ENCODE data around the gene GNG14. TPM values are rescaled to one million over a fixed set of nuclear protein-coding genes. Genes with fewer than 3 reads are reported as not detected.

The GNG14 gene
- total and polyA plus RNA-seq, 12 donors: not detected

DNA sequence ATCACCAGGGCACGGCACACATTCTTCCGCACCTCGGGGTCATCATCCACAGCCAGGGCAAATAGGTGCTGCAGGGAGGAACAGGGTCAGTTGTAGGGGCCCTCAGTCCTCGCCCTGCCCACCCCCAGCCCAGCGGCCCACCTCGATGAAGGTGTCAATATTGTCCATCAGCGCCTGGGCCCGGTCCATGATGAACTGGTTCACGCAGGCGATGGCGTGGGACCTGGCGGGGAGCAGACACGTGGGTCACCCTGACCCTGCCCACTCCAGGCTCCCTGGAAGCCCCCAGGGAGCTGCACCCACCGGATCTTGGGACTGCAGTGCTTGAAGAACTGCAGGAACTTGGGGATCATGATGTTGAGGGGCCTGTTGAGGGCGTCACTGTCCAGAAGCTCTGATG, 27.3 kb downstream of the GNG14 start:
- H3K9me3 ChIP-seq (replicated peaks in 1 of 3): no peaks in the 10 kb centered on the region
- H3K36me3 ChIP-seq (replicated peaks in 1 of 2): peaks cover 0 to 81% of the 10 kb centered on the region in 2 donors
- H3K4me1 ChIP-seq (replicated peaks in 1 of 2): peaks cover 0 to 3% of the 10 kb centered on the region in 2 donors
- intact Hi-C loops (cut with DNase I): loop anchor here in 1 of 2 donors (5.0 kb wide), 1 partner anchor 37 kb away; the partner anchor contains the start of gene BEST2
- TF ChIP-seq, protein P1, sequence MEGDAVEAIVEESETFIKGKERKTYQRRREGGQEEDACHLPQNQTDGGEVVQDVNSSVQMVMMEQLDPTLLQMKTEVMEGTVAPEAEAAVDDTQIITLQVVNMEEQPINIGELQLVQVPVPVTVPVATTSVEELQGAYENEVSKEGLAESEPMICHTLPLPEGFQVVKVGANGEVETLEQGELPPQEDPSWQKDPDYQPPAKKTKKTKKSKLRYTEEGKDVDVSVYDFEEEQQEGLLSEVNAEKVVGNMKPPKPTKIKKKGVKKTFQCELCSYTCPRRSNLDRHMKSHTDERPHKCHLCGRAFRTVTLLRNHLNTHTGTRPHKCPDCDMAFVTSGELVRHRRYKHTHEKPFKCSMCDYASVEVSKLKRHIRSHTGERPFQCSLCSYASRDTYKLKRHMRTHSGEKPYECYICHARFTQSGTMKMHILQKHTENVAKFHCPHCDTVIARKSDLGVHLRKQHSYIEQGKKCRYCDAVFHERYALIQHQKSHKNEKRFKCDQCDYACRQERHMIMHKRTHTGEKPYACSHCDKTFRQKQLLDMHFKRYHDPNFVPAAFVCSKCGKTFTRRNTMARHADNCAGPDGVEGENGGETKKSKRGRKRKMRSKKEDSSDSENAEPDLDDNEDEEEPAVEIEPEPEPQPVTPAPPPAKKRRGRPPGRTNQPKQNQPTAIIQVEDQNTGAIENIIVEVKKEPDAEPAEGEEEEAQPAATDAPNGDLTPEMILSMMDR (IDR thresholded peaks at IDR 0.05): no peak
- no peak for TF ChIP-seq POLR2A (IDR thresholded peaks at IDR 0.05)
- H3K4me3 ChIP-seq: no peak overlapping the region
- H3K27ac ChIP-seq: no peak overlapping the region
- no peak for DNase-seq
- no peaks in the 10 kb centered on the region for H3K27me3 ChIP-seq
- 87 to 95% (median 90%) methylated on average over 12 to 15 of the region's 15 CpGs; no CpG with 5 or more reads in 1 of the 4 donors for whole genome bisulfite sequencing, 4 donors

DNA sequence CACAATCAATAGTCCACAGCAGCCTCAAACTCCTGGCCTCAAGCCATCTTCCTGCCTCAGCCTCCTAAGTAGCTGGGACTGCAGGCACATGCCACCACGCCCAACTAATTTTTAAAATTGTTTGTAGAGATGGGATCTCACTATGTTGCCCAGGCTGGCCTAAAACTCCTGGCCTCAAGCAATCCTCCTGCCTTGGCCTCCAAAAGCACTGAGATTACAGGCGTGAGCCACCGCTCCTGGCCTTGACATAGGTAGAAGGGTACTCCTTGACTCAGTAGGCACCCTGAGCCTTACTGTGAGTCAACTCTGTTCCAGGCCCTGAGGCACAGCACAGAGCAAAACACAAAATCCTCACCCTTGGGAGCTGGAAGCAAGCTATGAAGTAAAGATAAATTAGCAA, 28.1 kb downstream of the GNG14 start:
- DNase-seq: no peak
- Histone ChIP-seq H3K4me3 (no peak overlapping the region), H3K4me1 (replicated peaks in 1 of 2) (peaks cover 8 to 11% of the 10 kb centered on the region in 2 donors), H3K36me3 (replicated peaks in 1 of 2) (peaks cover 0 to 73% of the 10 kb centered on the region in 2 donors), H3K9me3 (replicated peaks in 1 of 3) (no peaks in the 10 kb centered on the region), H3K27me3 (no peaks in the 10 kb centered on the region), H3K27ac (no peak overlapping the region)
- intact Hi-C loops (cut with DNase I): loop anchor here in 1 of 2 donors (5.0 kb wide), 1 partner anchor 36 kb away; the partner anchor contains the start of gene BEST2
- TF ChIP-seq, protein P1 (IDR thresholded peaks at IDR 0.05): no peak
- TF ChIP-seq POLR2A (IDR thresholded peaks at IDR 0.05): no peak
- WGBS, 4 donors: 58 to 77% (median 70%) methylated on average over 3 of the region's 3 CpGs

DNA sequence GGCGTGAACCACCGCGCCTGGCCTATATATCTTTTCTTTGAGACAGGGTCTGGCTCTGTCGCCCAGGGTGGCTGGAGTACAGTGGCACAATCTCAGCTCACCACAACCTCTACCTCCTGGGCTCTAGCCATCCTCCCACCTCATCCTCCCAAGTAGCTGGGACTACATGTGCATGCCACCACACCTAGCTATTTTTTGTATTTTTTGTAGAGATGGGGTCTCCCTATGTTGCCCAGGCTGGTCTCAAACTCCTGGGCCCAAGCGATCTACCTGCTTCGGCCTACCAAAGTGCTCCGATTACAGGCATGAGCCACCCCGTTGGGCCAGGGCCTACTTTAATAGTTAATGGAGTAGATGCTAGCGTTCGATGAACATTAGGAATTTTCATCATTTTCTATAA, 32.5 kb downstream of the GNG14 start:
- 74 to 83% (median 79%) methylated on average over 10 of the region's 10 CpGs for WGBS, 4 donors
- TF ChIP-seq, protein P1 (IDR thresholded peaks at IDR 0.05): no peak
- no peak for TF ChIP-seq POLR2A (IDR thresholded peaks at IDR 0.05)
- DNase-seq: no peak
- Histone ChIP-seq H3K27ac (peak overlapping the region in 3 of 5 donors; percentile 89 to 99 (median 91)), H3K36me3 (replicated peaks in 1 of 2) (peaks cover 0 to 34% of the 10 kb centered on the region in 2 donors), H3K4me3 (peak overlapping the region in 1 of 4 donors; percentile 98), H3K4me1 (replicated peaks in 1 of 2) (peaks cover 20 to 27% of the 10 kb centered on the region in 2 donors), H3K27me3 (no peaks in the 10 kb centered on the region), H3K9me3 (replicated peaks in 1 of 3) (no peaks in the 10 kb centered on the region)
- intact Hi-C loops (cut with DNase I): no loop called here

DNA sequence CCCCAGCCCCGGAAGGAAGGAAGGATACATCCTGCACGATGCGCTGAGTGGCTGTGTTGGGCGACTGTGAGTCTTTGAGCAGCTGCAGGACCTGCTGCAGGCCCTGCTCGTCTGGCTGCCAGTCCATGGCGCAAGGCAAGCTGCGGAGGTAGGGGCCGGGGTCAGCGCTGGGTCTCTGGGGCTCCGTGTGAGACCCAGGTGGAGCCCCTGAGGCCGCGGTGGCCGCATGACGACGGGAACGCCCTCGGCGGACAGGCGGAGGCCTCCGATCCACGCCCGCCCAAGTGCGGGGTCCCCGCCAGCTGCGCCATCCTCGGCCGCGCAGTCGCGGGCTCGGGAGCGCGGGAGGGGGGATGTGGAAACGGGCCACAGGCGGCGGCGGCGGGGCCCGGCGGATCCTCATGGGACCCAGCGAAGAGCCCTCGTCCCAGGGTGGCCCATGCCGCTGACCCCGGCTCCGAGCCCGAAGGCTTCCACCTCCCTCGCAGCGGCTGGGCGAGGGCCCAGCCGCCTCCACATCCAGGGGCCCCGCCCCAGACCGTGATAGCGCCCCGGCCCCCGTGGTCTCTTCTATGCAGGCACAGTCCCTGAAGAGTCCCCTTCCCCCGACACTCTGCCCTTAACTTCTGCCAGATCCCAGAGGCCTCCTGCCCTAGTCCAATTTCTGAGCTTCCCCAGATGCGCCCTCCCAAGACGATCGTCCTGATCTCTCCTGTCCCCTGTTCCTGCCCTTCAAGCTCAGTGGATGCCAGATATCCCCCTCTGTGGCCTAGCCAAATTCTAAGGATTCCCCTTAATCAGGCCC, 33.3 kb downstream of the GNG14 start:
- 3 to 9% (median 5%) methylated on average over 12 to 59 of the region's 59 CpGs for WGBS, 4 donors
- TF ChIP-seq POLR2A (IDR thresholded peaks at IDR 0.05): no peak
- TF ChIP-seq, protein P1 (IDR thresholded peaks at IDR 0.05): no peak
- Histone ChIP-seq H3K4me1 (replicated peaks in 1 of 2) (peaks cover 20 to 27% of the 10 kb centered on the region in 2 donors), H3K9me3 (replicated peaks in 1 of 3) (no peaks in the 10 kb centered on the region), H3K36me3 (replicated peaks in 1 of 2) (peaks cover 0 to 27% of the 10 kb centered on the region in 2 donors), H3K4me3 (peak overlapping the region in 3 of 4 donors; percentile 64 to 98 (median 69)), H3K27ac (peak overlapping the region; percentile 89 to 99 (median 92)), H3K27me3 (no peaks in the 10 kb centered on the region)
- DNase-seq: peak in 3 of 7 donors; percentile 41 to 48 (median 43)
- intact Hi-C loops (cut with DNase I): no loop called here
